Transverse colon (tissue), 4 donors: Measurements from ENCODE around the gene CFD. TPM values are rescaled to one million over a fixed set of nuclear protein-coding genes. Genes with fewer than 3 reads are reported as not detected.
"Not testable (repeated sequence)": the region's sequence is repeated elsewhere in the genome, so short reads cannot be mapped to it uniquely, and the experiment has no call there.

Source experiments
- DNase-seq: peaks from one replicate; pipeline ENCODE4 v3.0.0-alpha.2; 2019
- H3K27ac ChIP-seq, 4 donors: fragments of 200-600 bp; sonication (generic); 2 replicates each; pipeline ENCODE4 v1.5.1; 2016 to 2018; ENCODE audit warnings: inconsistent platforms in 4 of 4
- H3K27me3 ChIP-seq: fragments of 200-600 bp; sonication (generic); 2 replicates; pipeline ENCODE4 v1.5.1; 2017; ENCODE audit warnings: inconsistent platforms
- H3K36me3 ChIP-seq, 4 donors: fragments of 200-600 bp; sonication (generic); 2 replicates each; pipeline ENCODE4 v1.5.1; 2017 to 2019; ENCODE audit warnings: inconsistent platforms in 4 of 4
- H3K4me1 ChIP-seq, 4 donors: fragments of 200-600 bp; sonication (generic); 2 replicates each; pipeline ENCODE4 v1.5.1; 2017 to 2020; ENCODE audit warnings: inconsistent platforms in 4 of 4
- H3K4me3 ChIP-seq, 4 donors: fragments of 200-600 bp; sonication (generic); 1 replicate in 1 of 4; 2 replicates in 3 of 4; pipeline versions ENCODE4 v1.5.1 to v1.6.1; 2017 to 2019; ENCODE audit warnings: inconsistent platforms in 4 of 4
- H3K9me3 ChIP-seq, 2 donors: fragments of 200-600 bp; sonication (generic); 2 replicates each; pipeline ENCODE4 v1.5.1; 2017 to 2019; ENCODE audit warnings: inconsistent platforms in 2 of 2
- CTCF ChIP-seq, 5 experiments: fragments of 200-600 bp in 3 of 5; fragments of 450-650 bp in 2 of 5; sonication (generic) in 3 of 5; IDR thresholded peaks; 1 replicate in 2 of 5; 2 replicates in 3 of 5; pipeline ENCODE4 v1.5.1; 2016 to 2017; ENCODE audit warnings: antibody characterized with exemption in 5 of 5, inconsistent platforms in 3 of 5, mild to moderate bottlenecking in 2 of 5, moderate library complexity in 1 of 5
- EP300 ChIP-seq: sonication (generic); formaldehyde crosslinking; IDR thresholded peaks from one replicate; pipeline ENCODE4 v1.6.1; 2017; ENCODE audit warnings: antibody characterized with exemption, low read depth
- POLR2A ChIP-seq: fragments of 450-650 bp; IDR thresholded peaks from one replicate; pipeline ENCODE4 v1.6.1; 2016; ENCODE audit warnings: antibody characterized with exemption, mild to moderate bottlenecking, moderate library complexity
- POLR2AphosphoS5 ChIP-seq, 3 donors: sonication (generic); formaldehyde crosslinking; IDR thresholded peaks; one replicate each; pipeline ENCODE4 v1.6.1; 2016; ENCODE audit warnings: antibody characterized with exemption in 3 of 3
- WGBS, 2 donors: methylation state at CpG; one replicate each; pipeline ENCODE4 v1.1.5; 2018; ENCODE audit warnings: low coverage in 1 of 2; 5-methylcytosine and 5-hydroxymethylcytosine counted together
- in situ Hi-C, 4 donors: fragments of 200-750 bp; cut with MboI; loops; one replicate each; pipeline versions ENCODE4 v1.15.0 to v1.15.1; 2017; ENCODE audit warnings: low sequenced_read_pairs in 3 of 4, low pct_ligation_motif_present in 1 of 4, low pct_unique_long_range_greater_than_20kb in 1 of 4
- intact Hi-C: fragments of 100-400 bp; cut with DNase I; formaldehyde crosslinking; loops from one replicate; pipeline ENCODE4 v1.15.1; 2023; ENCODE audit warnings: low total_unique reads
- total RNA-seq, 4 donors: library from RNA; depleted of rRNA; stranded (reverse); fragments of >200 nt; gene quantifications; one replicate each; pipeline ENCODE4 v1.1.0, GENCODE V29; 2016

Gene CFD
- total RNA-seq, 4 donors from 2014 or later = 147 to 368 (median 208) TPM

GRCh38 chr19:814152-815078 is 45.0 kb upstream of the CFD start:
- WGBS, 2 donors = 89% methylated on average over 44 of the region's 49 CpGs; no CpG with 5 or more reads in 1 of the 2 donors
- Histone ChIP-seq H3K36me3 (peaks cover 0 to 33% (median 15%) of the 10 kb centered on the region in 4 donors), H3K27ac (no peak overlapping the region), H3K9me3 (no peaks in the 10 kb centered on the region), H3K4me3 (no peak overlapping the region), H3K27me3 (no peaks in the 10 kb centered on the region), H3K4me1 (no peaks in the 10 kb centered on the region)
- intact Hi-C loops = no loop called here
- in situ Hi-C loops = no loop called here
- TF ChIP-seq CTCF (IDR thresholded peaks at IDR 0.05) (peak in 1 of 5 experiments; percentile 9), EP300 (no peak), POLR2AphosphoS5 (IDR thresholded peaks at IDR 0.05) (peak in 1 of 3 donors; percentile 28)
- DNase-seq = no peak

GRCh38 chr19:815079-815774 is 44.2 kb upstream of the CFD start:
- no peak for DNase-seq
- intact Hi-C loops (no loop called here), in situ Hi-C loops (no loop called here)
- Histone ChIP-seq H3K36me3 (peaks cover 0 to 25% (median 11%) of the 10 kb centered on the region in 4 donors), H3K27me3 (peaks cover 3% of the 10 kb centered on the region), H3K9me3 (no peaks in the 10 kb centered on the region), H3K4me3 (no peak overlapping the region), H3K4me1 (no peaks in the 10 kb centered on the region), H3K27ac (no peak overlapping the region)
- TF ChIP-seq EP300 (no peak), POLR2A (no peak), POLR2AphosphoS5 (IDR thresholded peaks at IDR 0.05) (no peak), CTCF (IDR thresholded peaks at IDR 0.05) (no peak)
- WGBS, 2 donors = 92% methylated on average over 43 of the region's 47 CpGs; no CpG with 5 or more reads in 1 of the 2 donors

GRCh38 chr19:815775-816499 is 43.5 kb upstream of the CFD start:
- TF ChIP-seq POLR2A (no peak), EP300 (no peak), CTCF (IDR thresholded peaks at IDR 0.05) (no peak)
- in situ Hi-C loops = no loop called here
- no peak for DNase-seq
- no peak overlapping the region for H3K27ac ChIP-seq
- intact Hi-C loops = no loop called here
- 89 to 94% methylated on average over 4 to 12 of the region's 13 CpGs for WGBS, 2 donors
- peaks cover 0 to 17% (median 5%) of the 10 kb centered on the region in 4 donors for H3K36me3 ChIP-seq
- no peak overlapping the region for H3K4me3 ChIP-seq
- no peaks in the 10 kb centered on the region for H3K4me1 ChIP-seq
- peaks cover 10% of the 10 kb centered on the region for H3K27me3 ChIP-seq
- H3K9me3 ChIP-seq = no peaks in the 10 kb centered on the region

GRCh38 chr19:816500-816857 is 43.0 kb upstream of the CFD start:
- TF ChIP-seq POLR2A (no peak), EP300 (no peak), CTCF (IDR thresholded peaks at IDR 0.05) (no peak), POLR2AphosphoS5 (IDR thresholded peaks at IDR 0.05) (no peak)
- in situ Hi-C loops (no loop called here), intact Hi-C loops (no loop called here)
- peaks cover 0 to 12% (median 2%) of the 10 kb centered on the region in 4 donors for H3K36me3 ChIP-seq
- H3K4me3 ChIP-seq = no peak overlapping the region
- no peak overlapping the region for H3K27ac ChIP-seq
- peaks cover 15% of the 10 kb centered on the region for H3K27me3 ChIP-seq
- H3K9me3 ChIP-seq = no peaks in the 10 kb centered on the region
- 88 to 95% methylated on average over 2 of the region's 2 CpGs for WGBS, 2 donors
- no peak for DNase-seq
- H3K4me1 ChIP-seq = peaks cover 0 to 4% (median 3%) of the 10 kb centered on the region in 4 donors

- DNase-seq, H3K9me3 ChIP-seq, intact Hi-C loops, H3K4me3 ChIP-seq, H3K27ac ChIP-seq, in situ Hi-C loops, H3K36me3 ChIP-seq: not testable (repeated sequence)
- Histone ChIP-seq H3K4me1 (peaks cover 0 to 16% (median 14%) of the 10 kb centered on the region in 4 donors), H3K27me3 (peaks cover 44% of the 10 kb centered on the region)
- 84 to 100% methylated on average over 2 to 5 of the region's 5 CpGs for WGBS, 2 donors
Observed at GRCh38 chr19:820212-820611, 39.3 kb upstream of the CFD start.
